WERI-Rb-1 (cell line): ENCODE results near the gene ACACA.

Experiments
- DNase-seq: peaks from one replicate; pipeline ENCODE4 v3.0.0-alpha.2; 2020
- H3K27ac ChIP-seq: fragments of 250-450 bp; sonication (Bioruptor Pico); 2 replicates; pipeline ENCODE4 v1.5.1; 2020; ENCODE audit warnings: mild to moderate bottlenecking, moderate library complexity
- H3K27me3 ChIP-seq: fragments of 250-450 bp; sonication (Bioruptor Pico); 2 replicates; pipeline ENCODE4 v1.5.1; 2021; ENCODE audit warnings: mild to moderate bottlenecking, low read depth, moderate library complexity; ENCODE audit not compliant: insufficient read depth, severe bottlenecking
- H3K36me3 ChIP-seq: fragments of 250-450 bp; sonication (Bioruptor Pico); 2 replicates; pipeline ENCODE4 v1.5.1; 2020; ENCODE audit warnings: mild to moderate bottlenecking, moderate library complexity
- H3K4me3 ChIP-seq: 2 replicates; pipeline ENCODE4 v1.5.1; 2011; ENCODE audit warnings: low read depth, mild to moderate bottlenecking, control low read depth, low read length
- H3K9me3 ChIP-seq: fragments of 250-450 bp; sonication (Bioruptor Pico); 2 replicates; pipeline ENCODE4 v1.5.1; 2021; ENCODE audit warnings: mild to moderate bottlenecking, moderate library complexity; ENCODE audit not compliant: severe bottlenecking
- TF ChIP-seq, protein P1 (sequence below): IDR thresholded peaks from 2 replicates; pipeline ENCODE4 v1.5.1; 2011; ENCODE audit warnings: low read depth, mild to moderate bottlenecking, control low read depth, inconsistent platforms, low read length

ACACA gene

DNA sequence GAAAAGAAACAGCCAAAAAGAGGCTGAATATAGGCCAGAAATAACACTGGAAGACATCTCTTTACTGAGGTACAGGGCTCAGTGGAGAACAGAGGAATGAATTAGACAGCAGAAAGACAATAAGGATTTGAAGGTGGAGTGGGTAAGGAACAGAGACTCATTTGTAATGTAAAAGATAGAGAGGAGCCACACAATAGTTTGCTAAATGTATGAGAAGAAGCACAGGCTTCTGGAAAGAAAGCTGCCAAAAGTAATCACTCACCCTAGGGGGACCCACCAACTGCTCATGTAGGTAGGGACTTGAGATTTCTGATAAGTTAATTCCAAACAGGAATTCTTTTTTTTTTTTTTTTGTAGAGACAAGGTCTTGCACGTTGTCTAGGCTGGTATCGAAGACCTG, 271.1 kb downstream of the ACACA start:
- Histone ChIP-seq H3K36me3 (peaks cover 1% of the 10 kb centered on the region), H3K9me3 (no peaks in the 10 kb centered on the region), H3K27me3 (no peaks in the 10 kb centered on the region), H3K4me3 (no peak overlapping the region), H3K27ac (no peak overlapping the region)
- DNase-seq = no peak
- TF ChIP-seq, protein P1, sequence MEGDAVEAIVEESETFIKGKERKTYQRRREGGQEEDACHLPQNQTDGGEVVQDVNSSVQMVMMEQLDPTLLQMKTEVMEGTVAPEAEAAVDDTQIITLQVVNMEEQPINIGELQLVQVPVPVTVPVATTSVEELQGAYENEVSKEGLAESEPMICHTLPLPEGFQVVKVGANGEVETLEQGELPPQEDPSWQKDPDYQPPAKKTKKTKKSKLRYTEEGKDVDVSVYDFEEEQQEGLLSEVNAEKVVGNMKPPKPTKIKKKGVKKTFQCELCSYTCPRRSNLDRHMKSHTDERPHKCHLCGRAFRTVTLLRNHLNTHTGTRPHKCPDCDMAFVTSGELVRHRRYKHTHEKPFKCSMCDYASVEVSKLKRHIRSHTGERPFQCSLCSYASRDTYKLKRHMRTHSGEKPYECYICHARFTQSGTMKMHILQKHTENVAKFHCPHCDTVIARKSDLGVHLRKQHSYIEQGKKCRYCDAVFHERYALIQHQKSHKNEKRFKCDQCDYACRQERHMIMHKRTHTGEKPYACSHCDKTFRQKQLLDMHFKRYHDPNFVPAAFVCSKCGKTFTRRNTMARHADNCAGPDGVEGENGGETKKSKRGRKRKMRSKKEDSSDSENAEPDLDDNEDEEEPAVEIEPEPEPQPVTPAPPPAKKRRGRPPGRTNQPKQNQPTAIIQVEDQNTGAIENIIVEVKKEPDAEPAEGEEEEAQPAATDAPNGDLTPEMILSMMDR = no peak

DNA sequence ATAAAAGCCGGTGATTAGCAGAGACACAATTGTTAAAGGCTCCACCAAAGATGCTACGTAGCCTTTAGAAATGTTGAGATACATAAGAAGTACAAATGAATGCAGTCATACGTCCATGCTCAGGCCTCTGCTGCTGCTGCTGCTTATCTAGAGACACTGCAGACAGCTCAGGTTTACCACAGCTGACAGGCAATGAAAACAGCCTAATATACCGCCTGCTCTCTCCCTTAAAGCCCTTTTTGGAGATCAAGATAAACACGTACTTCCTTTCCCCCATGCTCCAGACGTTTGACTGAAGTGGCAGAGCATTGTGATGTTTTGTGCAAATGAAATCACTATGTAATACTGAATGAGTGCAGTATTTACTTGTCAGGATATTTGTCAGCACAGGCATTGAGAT, 272.6 kb downstream of the ACACA start:
- no peaks in the 10 kb centered on the region for H3K27me3 ChIP-seq
- TF ChIP-seq, protein P1 = no peak
- no peak for DNase-seq
- no peak overlapping the region for H3K4me3 ChIP-seq
- H3K36me3 ChIP-seq = peaks cover 12% of the 10 kb centered on the region
- no peaks in the 10 kb centered on the region for H3K9me3 ChIP-seq
- H3K27ac ChIP-seq = no peak overlapping the region

- no peak for DNase-seq
- Histone ChIP-seq H3K27me3 (no peaks in the 10 kb centered on the region), H3K27ac (no peak overlapping the region), H3K9me3 (no peaks in the 10 kb centered on the region), H3K36me3 (peaks cover 21% of the 10 kb centered on the region), H3K4me3 (no peak overlapping the region)
- TF ChIP-seq, protein P1 = no peak
These were observed 273.5 kb downstream of the ACACA start for GRCh38 chr17:37133136-37133535.

GRCh38 chr17:37131669-37132611, 274.7 kb downstream of the ACACA start:
- H3K9me3 ChIP-seq = no peaks in the 10 kb centered on the region
- no peaks in the 10 kb centered on the region for H3K27me3 ChIP-seq
- no peak for DNase-seq
- TF ChIP-seq, protein P1 = no peak
- H3K4me3 ChIP-seq = no peak overlapping the region
- peaks cover 23% of the 10 kb centered on the region for H3K36me3 ChIP-seq
- H3K27ac ChIP-seq = no peak overlapping the region

DNA sequence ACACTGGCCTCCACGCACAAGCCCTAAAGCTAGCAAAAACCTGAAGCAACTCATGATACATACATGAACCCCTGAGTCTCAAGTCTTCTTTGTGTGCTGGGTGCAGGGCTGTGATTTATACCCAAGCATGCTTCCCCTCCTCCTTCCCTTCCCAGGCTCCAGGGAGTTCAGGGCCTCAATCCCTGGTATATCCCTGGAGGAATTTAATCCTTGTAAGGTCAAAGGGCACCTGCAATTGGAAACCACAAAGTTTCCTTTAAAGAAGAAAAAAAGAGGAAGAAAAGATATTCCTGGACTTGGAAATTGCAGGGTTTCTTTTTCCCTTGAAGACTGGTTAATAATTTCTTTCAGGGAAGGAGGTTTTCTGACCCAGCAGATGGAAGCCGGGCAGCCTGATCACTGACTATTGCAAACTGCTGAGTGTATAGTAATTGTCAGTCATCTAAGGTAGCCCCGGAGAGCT, 275.6 kb downstream of the ACACA start:
- Histone ChIP-seq H3K27ac (no peak overlapping the region), H3K36me3 (peaks cover 30% of the 10 kb centered on the region), H3K9me3 (no peaks in the 10 kb centered on the region), H3K4me3 (no peak overlapping the region), H3K27me3 (no peaks in the 10 kb centered on the region)
- DNase-seq = no peak
- TF ChIP-seq, protein P1 = no peak
